ENCODE data around the gene LRRC32.

DNA sequence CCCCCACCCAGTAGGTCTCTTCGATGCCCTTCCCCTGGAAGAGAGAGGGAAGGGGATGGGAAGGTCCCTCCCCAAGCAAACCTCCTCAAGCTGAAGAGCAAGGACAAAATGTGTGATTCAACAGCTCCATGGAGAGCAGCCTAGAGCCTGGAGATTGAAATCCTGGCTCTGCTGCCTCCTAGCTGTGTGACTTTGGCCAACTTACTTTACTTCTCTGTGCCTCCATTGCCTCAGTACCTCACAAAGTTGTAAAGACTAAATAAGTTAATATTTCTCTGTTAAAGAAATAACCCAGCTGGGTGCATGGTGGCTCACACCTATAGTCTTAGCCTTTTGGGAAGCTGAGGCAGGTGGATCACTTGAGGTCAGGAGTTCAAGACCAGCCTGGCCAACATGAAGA, 21.1 kb upstream of the LRRC32 start:
- no peak for TF ChIP-seq CTCF (IDR thresholded peaks at IDR 0.05)
- TF ChIP-seq POLR2A (IDR thresholded peaks at IDR 0.05), result no peak
- no peak for TF ChIP-seq EP300 (IDR thresholded peaks at IDR 0.05)
- no peak for TF ChIP-seq POLR2AphosphoS5 (IDR thresholded peaks at IDR 0.05)
